HepG2 (cell line): ENCODE results near the gene TCF7L2. TPM values are rescaled to one million over a fixed set of nuclear protein-coding genes. Genes with fewer than 3 reads are reported as not detected.

Source experiments
- ATAC-seq: fragments of 200-7000 bp; cut with Tn5 transposase; 3 replicates; pipeline ENCODE4 v1.9.1; 2020; ENCODE audit warnings: mild to moderate bottlenecking, moderate library complexity
- BruUV-seq: library from RNA; stranded (reverse); fragments of 400-500 nt; replicated peaks from 2 replicates; lab custom pipeline; 2021; lab: Mats Ljungman, UMichigan
- CTCF ChIA-PET: fragments of 300-600 bp; formaldehyde crosslinking; extraction: SDS; loops from one replicate; lab custom pipeline; 2021; ENCODE audit warnings: low total read pairs, inconsistent platforms, low intra/inter-chr PET ratio; lab: Yijun Ruan, JAX
- POLR2A ChIA-PET: fragments of 350-600 bp; sonication (Branson Sonifier 250); formaldehyde crosslinking; loops from one replicate; lab custom pipeline; 2020; ENCODE audit warnings: antibody characterized with exemption, inconsistent platforms; lab: Yijun Ruan, JAX
- DNase-seq: peaks from one replicate; pipeline ENCODE4 v3.0.0-alpha.2; 2015; ENCODE audit warnings: low spot score
- FAIRE-seq: peaks from 3 replicates; lab custom pipeline; 2011; peaks lifted over from hg19 to GRCh38; lab: Jason Lieb, UNC
- H2AFZ ChIP-seq: one replicate; pipeline ENCODE4 v1.6.1; 2011; ENCODE audit warnings: low read length, inconsistent platforms
- H3K27ac ChIP-seq: fragments of 300-600 bp; 3 replicates; pipeline ENCODE4 v1.8.0; 2011; ENCODE audit warnings: mixed run types, mild to moderate bottlenecking, mixed read lengths, low read length, inconsistent platforms; ENCODE audit not compliant: insufficient read depth; ENCODE audit errors: extremely low read length
- H3K27me3 ChIP-seq, 2 experiments: fragments of 200-600 bp in 1 of 2; 2 replicates in 1 of 2; 3 replicates in 1 of 2; pipeline versions ENCODE4 v1.6.0 to v1.8.0; 2011; ENCODE audit warnings: low read length in 2 of 2, mild to moderate bottlenecking in 2 of 2, moderate library complexity in 2 of 2, inconsistent platforms in 1 of 2; ENCODE audit not compliant: insufficient read depth in 2 of 2, control insufficient read depth in 1 of 2
- H3K36me3 ChIP-seq, 2 experiments: fragments of 200-600 bp in 1 of 2; replicated peaks in 1 of 2; 2 replicates in 1 of 2; 3 replicates in 1 of 2; pipeline versions ENCODE4 v1.5.1 to v1.8.0; 2011; ENCODE audit warnings: low read length in 2 of 2, inconsistent platforms in 1 of 2; ENCODE audit not compliant: insufficient read depth in 2 of 2, control insufficient read depth in 1 of 2
- H3K4me1 ChIP-seq: 2 replicates; pipeline ENCODE4 v1.5.1; 2012; ENCODE audit warnings: low read length, inconsistent platforms; ENCODE audit not compliant: insufficient read depth
- H3K4me2 ChIP-seq: 2 replicates; pipeline ENCODE4 v1.6.0; 2011; ENCODE audit warnings: low read depth, low read length, inconsistent platforms
- H3K4me3 ChIP-seq, 3 experiments: fragments of 200-600 bp in 1 of 3; sonication (generic), shearing (Covaris generic) in 1 of 3; replicated peaks in 1 of 3; 2 replicates each; pipeline ENCODE4 v1.5.1; 2011 to 2016; ENCODE audit warnings: low read length in 3 of 3, inconsistent platforms in 2 of 3, low read depth in 2 of 3, mild to moderate bottlenecking in 2 of 3, control low read depth in 1 of 3, mixed read lengths in 1 of 3; ENCODE audit not compliant: insufficient read depth in 1 of 3
- H3K79me2 ChIP-seq: one replicate; pipeline ENCODE4 v1.6.1; 2011; ENCODE audit warnings: low read length, inconsistent platforms; ENCODE audit not compliant: insufficient read depth
- H3K9ac ChIP-seq: 2 replicates; pipeline ENCODE4 v1.6.0; 2011; ENCODE audit warnings: mild to moderate bottlenecking, low read depth, low read length, inconsistent platforms; ENCODE audit not compliant: insufficient read depth
- H3K9me3 ChIP-seq: 2 replicates; pipeline ENCODE4 v1.5.1; 2012; ENCODE audit warnings: mild to moderate bottlenecking, low read length
- H4K20me1 ChIP-seq: 2 replicates; pipeline ENCODE4 v1.6.0; 2011; ENCODE audit warnings: inconsistent platforms, mild to moderate bottlenecking, low read length, moderate library complexity; ENCODE audit not compliant: insufficient read depth
- ATAD3A ChIP-seq: sonication (generic); formaldehyde crosslinking; IDR thresholded peaks from 2 replicates; pipeline ENCODE4 v1.4.0; 2020; ENCODE audit warnings: missing genetic modification reagents
- CBX1 ChIP-seq: IDR thresholded peaks from one replicate; pipeline ENCODE4 v1.6.1; 2016; ENCODE audit warnings: antibody characterized with exemption, low read depth
- ERF ChIP-seq: IDR thresholded peaks from 2 replicates; pipeline ENCODE4 v1.6.1; 2018; ENCODE audit warnings: missing biosample characterization, missing genetic modification reagents
- ETV5 ChIP-seq: IDR thresholded peaks from 2 replicates; pipeline ENCODE4 v1.6.1; 2018; ENCODE audit warnings: missing biosample characterization, missing genetic modification reagents, inconsistent platforms, borderline replicate concordance
- FIP1L1 ChIP-seq: fragments of 200-400 bp; formaldehyde crosslinking; IDR thresholded peaks from 2 replicates; pipeline ENCODE4 v1.6.1; 2018; ENCODE audit warnings: low read depth, mild to moderate bottlenecking, low read length, moderate library complexity, borderline replicate concordance; ENCODE audit not compliant: insufficient read depth
- HNF4A ChIP-seq: sonication (generic); formaldehyde crosslinking; IDR thresholded peaks from 2 replicates; pipeline ENCODE4 v1.4.0; 2020; ENCODE audit warnings: missing genetic modification reagents
- LCORL ChIP-seq, 2 experiments: fragments of 450-650 bp in 1 of 2; sonication (generic) in 1 of 2; formaldehyde crosslinking in 1 of 2; IDR thresholded peaks; 2 replicates each; pipeline versions ENCODE4 v1.5.0 to v1.6.1; 2017 to 2020; ENCODE audit warnings: antibody characterized with exemption in 1 of 2, missing genetic modification reagents in 1 of 2
- NKX3-1 ChIP-seq: sonication (generic); formaldehyde crosslinking; IDR thresholded peaks from 2 replicates; pipeline ENCODE4 v1.5.0; 2020; ENCODE audit warnings: missing genetic modification reagents
- NPAS2 ChIP-seq: sonication (generic); formaldehyde crosslinking; IDR thresholded peaks from 2 replicates; pipeline ENCODE4 v1.8.0; 2022; ENCODE audit warnings: mild to moderate bottlenecking, missing genetic modification reagents, borderline replicate concordance
- SKI ChIP-seq: fragments of 450-650 bp; IDR thresholded peaks from one replicate; pipeline ENCODE4 v1.6.1; 2018; ENCODE audit warnings: mild to moderate bottlenecking; ENCODE audit not compliant: partially characterized antibody
- ZC3H13 ChIP-seq: sonication (generic); formaldehyde crosslinking; IDR thresholded peaks from 2 replicates; pipeline ENCODE4 v1.8.1; 2023; ENCODE audit warnings: mild to moderate bottlenecking, missing genetic modification reagents, moderate library complexity
- ZFP82 ChIP-seq: sonication (generic); formaldehyde crosslinking; IDR thresholded peaks from 2 replicates; pipeline ENCODE4 v1.5.1; 2020; ENCODE audit warnings: mild to moderate bottlenecking, missing genetic modification reagents, borderline replicate concordance
- ZNF331 ChIP-seq: sonication (generic); formaldehyde crosslinking; IDR thresholded peaks from 2 replicates; pipeline ENCODE4 v1.4.0; 2020; ENCODE audit warnings: missing genetic modification reagents
- ZNF460 ChIP-seq: sonication (generic); formaldehyde crosslinking; IDR thresholded peaks from 2 replicates; pipeline ENCODE4 v1.5.1; 2020; ENCODE audit warnings: missing genetic modification reagents, mild to moderate bottlenecking, borderline replicate concordance
- ZNF547 ChIP-seq: sonication (generic); formaldehyde crosslinking; IDR thresholded peaks from 2 replicates; pipeline ENCODE4 v1.5.1; 2020; ENCODE audit warnings: mild to moderate bottlenecking, missing genetic modification reagents
- ZNF605 ChIP-seq: sonication (generic); formaldehyde crosslinking; IDR thresholded peaks from 2 replicates; pipeline ENCODE4 v1.8.0; 2022; ENCODE audit warnings: mild to moderate bottlenecking, missing genetic modification reagents
- ZNF619 ChIP-seq: sonication (generic); formaldehyde crosslinking; IDR thresholded peaks from 2 replicates; pipeline ENCODE4 v1.4.0; 2020; ENCODE audit warnings: mild to moderate bottlenecking, missing genetic modification reagents
- ZNF670 ChIP-seq: sonication (generic); formaldehyde crosslinking; IDR thresholded peaks from 2 replicates; pipeline ENCODE4 v1.8.0; 2022; ENCODE audit warnings: mild to moderate bottlenecking, missing genetic modification reagents, borderline replicate concordance
- ZNF678 ChIP-seq: sonication (generic); formaldehyde crosslinking; IDR thresholded peaks from 2 replicates; pipeline ENCODE4 v1.4.0; 2020; ENCODE audit warnings: mild to moderate bottlenecking, missing genetic modification reagents
- ZNF747 ChIP-seq: sonication (generic); formaldehyde crosslinking; IDR thresholded peaks from 2 replicates; pipeline ENCODE4 v1.8.1; 2023; ENCODE audit warnings: missing genetic modification reagents, mild to moderate bottlenecking, borderline replicate concordance
- WGBS: methylation state at CpG from one replicate; pipeline ENCODE4 v1.1.6; 2017; ENCODE audit warnings: low lambda C conversion rate; 5-methylcytosine and 5-hydroxymethylcytosine counted together
- in situ Hi-C: cut with HindIII; loops from 2 replicates; pipeline ENCODE4 v1.10.0; 2017; ENCODE audit warnings: low pct_unique_long_range_greater_than_20kb; ENCODE audit not compliant: extremely low pct_ligation_motif_present
- intact Hi-C: fragments of 100-400 bp; cut with micrococcal nuclease; formaldehyde crosslinking; loops from one replicate; pipeline ENCODE4 v1.10.0; 2022; ENCODE audit not compliant: unreplicated experiment
- polyA plus RNA-seq, 8 experiments: library from polyadenylated mRNA; depleted of rRNA in 3 of 8; stranded (reverse) in 7 of 8; unstranded in 1 of 8; fragments of >200 nt; fragmentation: Illumina TruSeq in 4 of 8; extraction: Trizol in 4 of 8; gene quantifications; 2 replicates each; pipeline versions ENCODE4 v1.2.1 to v1.2.3, GENCODE V29; 2011 to 2016; ENCODE audit warnings: low read depth in 4 of 8, missing spikeins in 1 of 8, mixed read lengths in 1 of 8; ENCODE audit not compliant: insufficient read depth in 1 of 8
- total RNA-seq, 5 experiments: library from RNA; depleted of rRNA; stranded (reverse); fragments of >200 nt; fragmentation: Illumina TruSeq; extraction: Trizol; gene quantifications; 2 replicates each; pipeline ENCODE4 v1.2.3, GENCODE V29; 2016; ENCODE audit warnings: low read depth in 1 of 5

The TCF7L2 gene
- total and polyA plus RNA-seq, 2 of the 13 experiments (the other 11 are each of a cell fraction or from before 2014, with no cell fraction given), result 3.9 to 13.7 TPM

GRCh38 chr10:113049881-113050280 lies 99.8 kb downstream of the TCF7L2 start:
- ChIA-PET POLR2A (no interaction called here), CTCF (no interaction called here)
- peaks cover 67% of the 10 kb centered on the region for H4K20me1 ChIP-seq
- peaks cover 11 to 39% of the 10 kb centered on the region in 2 experiments for H3K36me3 ChIP-seq
- no TSS peak for BruUV-seq
- no peak overlapping the region for H3K4me3 ChIP-seq
- H3K27ac ChIP-seq, result no peak overlapping the region
- H3K9me3 ChIP-seq, result no peaks in the 10 kb centered on the region
- peaks cover 89% of the 10 kb centered on the region for H3K79me2 ChIP-seq
- ATAC-seq (peak; percentile 23; the same call in 2 of the 3 replicates), DNase-seq (no peak), FAIRE-seq (no peak)
- TF ChIP-seq NKX3-1 (CRISPR knock-in tag), result no peak
- TF ChIP-seq ZNF331 (CRISPR knock-in tag), result no peak
- TF ChIP-seq ZNF619 (CRISPR knock-in tag), result no peak
- no peak for TF ChIP-seq LCORL (IDR thresholded peaks at IDR 0.05)
- TF ChIP-seq LCORL (CRISPR knock-in tag; IDR thresholded peaks at IDR 0.05), result no peak
- TF ChIP-seq ZNF460 (CRISPR knock-in tag), result no peak
- TF ChIP-seq ZFP82 (CRISPR knock-in tag), result no peak
- no peak for TF ChIP-seq ZNF678 (CRISPR knock-in tag)
- TF ChIP-seq ZNF747 (CRISPR knock-in tag), result no peak
- TF ChIP-seq ATAD3A (CRISPR knock-in tag), result no peak
- TF ChIP-seq ERF, result no peak
- no peak for TF ChIP-seq ZNF605 (CRISPR knock-in tag)
- TF ChIP-seq ZC3H13 (CRISPR knock-in tag), result no peak
- no peak for TF ChIP-seq ZNF670 (CRISPR knock-in tag)
- TF ChIP-seq CBX1, result no peak
- TF ChIP-seq ZNF547 (CRISPR knock-in tag), result no peak
- TF ChIP-seq FIP1L1, result no peak
- no peak for TF ChIP-seq NPAS2 (CRISPR knock-in tag)
- no peak for TF ChIP-seq ETV5
- no peak for TF ChIP-seq SKI
- TF ChIP-seq HNF4A (CRISPR knock-in tag), result no peak
- H3K4me2 ChIP-seq, result no peak overlapping the region
- no peaks in the 10 kb centered on the region for H3K4me1 ChIP-seq
- no peak overlapping the region for H2AFZ ChIP-seq
- WGBS, result 88% methylated on average over 5 of the region's 5 CpGs
- intact Hi-C loops, result no loop called here
- no peak overlapping the region for H3K9ac ChIP-seq
- in situ Hi-C loops, result no loop called here
- H3K27me3 ChIP-seq, result no peaks in the 10 kb centered on the region
